ENCODE data around the gene SRC.
"Not testable (repeated sequence)": the region's sequence is repeated elsewhere in the genome, so short reads cannot be mapped to it uniquely, and the experiment has no call there.

The SRC gene

DNA sequence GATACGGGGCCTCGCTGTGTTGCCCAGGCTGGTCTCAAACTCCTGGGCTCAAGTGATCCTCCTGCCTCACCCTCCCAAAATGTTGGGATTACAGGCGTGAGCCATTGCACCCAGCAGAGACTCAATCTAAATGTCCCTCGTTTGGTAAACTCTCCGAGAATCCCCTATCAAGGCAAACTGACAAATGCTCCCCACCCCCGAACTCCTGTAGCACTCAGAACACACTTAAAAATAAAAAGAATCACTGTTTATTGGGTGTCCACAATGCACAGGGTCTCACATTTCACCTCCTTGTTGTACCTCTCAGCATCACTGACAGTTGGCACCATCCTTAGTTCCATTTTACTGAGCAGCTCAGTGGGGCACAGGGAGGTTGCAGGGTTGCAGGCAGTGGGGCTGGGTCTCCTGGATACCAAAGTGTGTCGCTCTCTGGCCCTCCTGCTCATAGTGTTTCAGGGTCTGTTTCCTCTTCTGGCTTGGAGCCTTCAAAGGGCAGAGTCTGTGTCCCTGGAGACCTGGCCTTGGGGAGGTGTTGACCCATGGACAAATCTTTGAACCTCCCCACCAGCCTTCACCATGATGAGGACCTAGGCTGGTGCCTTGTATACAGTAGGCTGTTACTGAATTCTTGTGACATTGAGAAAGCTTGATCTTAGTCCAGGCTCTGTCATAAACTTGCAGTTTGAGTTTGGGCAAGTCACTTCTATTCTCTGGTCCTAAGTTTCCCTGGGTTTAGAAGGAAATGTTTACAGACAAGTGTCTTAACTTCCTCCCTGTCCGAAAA lies 8.5 kb upstream of the SRC start:
- DNase-seq = no peak

DNA sequence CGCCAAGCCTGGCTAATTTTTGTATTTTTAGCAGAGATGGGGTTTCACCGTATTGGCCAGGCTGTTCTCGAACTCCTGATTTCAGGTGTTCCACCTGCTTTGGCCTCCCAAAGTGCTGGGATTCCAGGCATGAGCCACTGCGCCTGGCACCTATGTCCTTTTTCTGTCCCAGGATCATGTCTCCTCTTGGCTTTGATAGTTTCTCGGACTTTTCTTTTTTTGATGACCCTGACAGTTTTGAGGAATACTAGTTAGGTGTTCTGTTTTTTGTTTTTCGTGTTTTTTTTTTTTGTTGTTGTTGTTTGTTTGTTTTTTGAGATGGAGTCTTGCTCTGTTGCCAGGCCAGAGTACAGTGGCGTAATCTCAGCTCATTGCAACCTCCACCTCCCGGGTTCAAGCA lies 7.6 kb upstream of the SRC start:
- not testable (repeated sequence) for DNase-seq

DNA sequence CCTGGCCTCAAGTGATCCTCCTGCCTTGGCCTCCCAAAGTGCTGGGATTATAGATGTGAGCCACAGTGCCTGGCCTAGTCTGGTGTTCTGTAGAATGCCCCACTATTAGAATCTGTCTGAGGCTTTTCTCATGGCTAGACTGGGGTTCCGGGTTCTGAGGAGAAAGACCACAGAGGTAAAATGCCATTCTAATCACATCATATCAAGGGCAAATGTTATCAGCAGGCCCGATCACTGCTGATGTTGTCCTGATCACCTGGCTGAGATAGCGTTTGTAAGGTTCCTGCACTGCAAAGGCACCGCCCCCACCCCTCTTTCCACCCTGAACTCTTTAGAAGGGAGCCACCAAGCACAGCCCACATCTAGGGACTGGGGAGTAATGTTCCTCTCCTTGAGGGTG lies 6.7 kb upstream of the SRC start:
- no peak for DNase-seq

DNA sequence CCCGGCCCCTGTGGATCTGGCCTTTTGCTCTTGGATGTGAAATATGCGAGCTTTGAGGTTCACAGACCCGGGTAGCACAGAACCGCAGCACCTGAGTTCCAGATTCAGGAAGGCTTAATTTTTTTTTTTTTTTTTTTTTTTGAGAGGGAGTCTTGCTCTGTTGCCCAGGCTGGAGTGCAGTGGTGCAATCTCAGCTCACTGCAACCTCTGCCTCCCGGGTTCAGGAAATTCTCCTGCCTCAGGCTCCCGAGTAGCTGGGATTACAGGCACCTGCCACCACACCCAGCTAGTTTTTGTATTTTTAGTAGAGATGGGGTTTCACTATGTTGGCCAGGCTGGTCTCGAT lies 6.2 kb upstream of the SRC start:
- not testable (repeated sequence) for DNase-seq

DNA sequence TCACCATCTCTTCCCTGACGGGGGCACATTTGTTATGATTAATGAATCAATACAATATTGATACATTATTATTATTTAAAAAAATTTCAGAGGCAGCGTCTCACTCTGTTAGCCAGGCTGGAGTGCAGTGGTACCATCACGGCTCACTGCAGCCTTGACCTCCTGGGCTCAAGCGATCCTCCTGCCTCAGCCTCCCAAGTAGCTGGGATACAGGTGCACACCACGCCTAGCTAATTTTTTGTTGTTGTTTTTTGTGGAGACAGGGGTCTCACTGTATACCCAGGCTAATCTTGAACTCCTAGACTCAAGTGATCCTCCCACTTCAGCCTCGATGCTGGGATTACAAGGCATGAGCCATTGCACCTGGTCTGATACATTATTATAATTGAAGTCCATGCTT lies 4.9 kb upstream of the SRC start:
- no peak for DNase-seq

DNA sequence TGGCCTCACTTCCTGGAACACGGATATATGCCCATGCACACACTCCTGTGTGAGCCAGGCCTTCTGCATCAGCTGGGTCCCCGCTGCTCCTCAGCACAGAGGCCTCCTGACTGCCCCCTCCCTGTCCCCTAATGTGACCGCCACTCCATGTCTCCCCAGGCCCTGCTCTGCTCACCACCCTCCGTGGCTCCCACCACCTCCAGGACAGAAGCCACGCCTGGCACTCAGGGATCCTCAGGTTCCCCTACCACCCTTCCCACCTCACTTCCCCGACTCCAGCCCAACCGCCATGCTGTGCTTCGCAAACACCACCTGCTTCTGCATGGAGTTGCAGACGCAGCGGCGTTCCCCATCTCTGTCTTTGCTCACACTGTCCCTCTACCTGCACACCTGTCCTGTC lies 4.3 kb upstream of the SRC start:
- DNase-seq = no peak

DNA sequence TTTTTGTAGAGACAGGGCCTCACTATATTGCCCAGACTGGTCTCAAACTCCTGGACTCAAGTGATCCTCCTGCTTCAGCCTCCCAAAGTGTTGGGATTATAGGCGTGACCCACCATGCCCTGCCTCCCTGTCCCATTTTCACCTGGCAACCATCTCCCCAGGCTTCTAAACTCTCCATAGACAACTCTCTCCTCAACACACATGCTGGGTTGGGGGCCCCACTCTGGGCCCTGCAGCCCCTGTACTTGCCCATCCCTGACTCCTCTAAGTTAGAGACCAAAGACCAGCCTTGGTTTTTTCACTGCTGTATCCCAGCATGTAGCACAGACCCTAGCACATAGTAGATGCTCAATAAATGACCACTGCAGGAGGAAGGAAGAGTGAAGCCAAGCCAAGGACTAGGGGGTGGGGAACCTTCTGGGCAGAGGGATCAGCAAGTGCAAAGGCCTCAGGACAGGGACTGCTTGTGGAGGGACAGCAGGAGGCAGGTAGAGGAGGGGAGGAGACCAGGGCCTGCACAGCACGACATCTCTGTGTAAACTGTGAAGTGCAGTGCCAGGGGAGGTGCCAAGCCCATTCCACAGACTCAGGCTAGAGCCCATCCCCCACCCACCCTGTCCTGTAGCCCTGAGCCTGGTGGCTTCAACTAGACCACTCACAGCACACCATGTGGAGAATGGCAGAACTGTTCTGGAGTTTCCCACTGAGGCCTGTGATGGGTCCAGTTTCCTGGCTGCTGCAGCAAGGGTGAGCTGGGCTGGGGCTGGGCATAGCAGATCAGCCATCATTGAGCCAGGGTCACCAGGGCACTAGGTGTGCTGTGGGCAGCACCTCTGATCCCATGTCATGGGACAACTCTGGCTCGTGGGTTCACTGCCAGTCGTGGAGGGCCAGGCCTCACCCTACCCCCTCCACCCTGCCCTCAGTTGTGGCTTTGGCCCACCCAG lies 3.4 kb upstream of the SRC start:
- no peak for DNase-seq

DNA sequence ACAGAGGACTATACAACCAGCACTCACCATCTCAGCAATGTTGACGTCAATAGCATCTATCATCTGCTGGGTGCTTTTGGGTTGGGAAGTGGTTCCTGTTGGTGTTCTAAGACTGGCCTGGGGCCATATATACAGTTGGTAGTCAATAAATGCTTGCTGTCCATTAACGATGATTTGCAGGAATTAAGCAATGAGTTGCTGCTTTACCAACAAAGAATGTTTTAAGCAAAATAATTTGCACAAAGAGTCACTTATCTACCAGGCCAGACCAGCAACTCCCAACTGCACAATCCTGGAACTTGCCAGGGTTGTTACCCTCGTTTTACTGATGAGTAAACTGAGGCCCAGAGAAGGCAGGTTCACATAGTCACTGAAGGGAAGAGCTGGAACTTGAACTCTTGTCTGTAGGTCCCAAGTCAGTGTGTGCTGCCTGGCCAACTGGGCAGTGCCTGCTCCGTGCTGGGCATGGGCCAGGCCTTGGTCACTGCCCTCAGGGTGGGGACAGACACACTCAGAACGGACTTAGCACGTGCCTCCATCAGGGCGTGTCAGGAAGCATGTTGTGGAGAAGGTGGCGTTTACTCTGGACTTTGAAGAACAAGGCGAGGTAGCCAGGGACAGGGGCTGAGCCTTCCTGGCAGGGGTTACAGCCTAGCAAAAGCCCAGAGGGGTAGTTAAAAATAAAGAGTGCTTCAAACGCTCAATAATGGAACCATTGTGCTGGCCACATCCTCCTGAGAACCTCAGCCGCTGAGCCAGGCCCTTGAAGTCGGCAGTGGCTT lies 2.5 kb upstream of the SRC start:
- DNase-seq = no peak

DNA sequence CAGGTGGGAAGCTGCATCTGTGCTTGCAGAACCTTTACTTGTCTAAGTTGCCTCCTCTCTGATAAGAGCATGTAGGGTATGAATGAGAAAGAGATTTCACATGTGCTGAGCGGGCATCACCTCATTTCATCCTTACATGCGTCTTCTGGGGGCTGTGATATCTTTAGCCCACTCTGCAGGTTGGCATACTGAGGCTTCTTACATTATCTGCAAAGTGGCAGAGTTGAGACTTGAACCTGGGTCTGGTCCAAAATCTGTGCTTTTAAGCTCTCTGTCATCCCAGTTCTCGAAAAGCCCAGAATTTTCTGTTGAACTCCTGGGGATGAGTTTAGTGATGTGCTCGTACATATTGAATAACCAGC lies 2.0 kb upstream of the SRC start:
- no peak for DNase-seq

DNA sequence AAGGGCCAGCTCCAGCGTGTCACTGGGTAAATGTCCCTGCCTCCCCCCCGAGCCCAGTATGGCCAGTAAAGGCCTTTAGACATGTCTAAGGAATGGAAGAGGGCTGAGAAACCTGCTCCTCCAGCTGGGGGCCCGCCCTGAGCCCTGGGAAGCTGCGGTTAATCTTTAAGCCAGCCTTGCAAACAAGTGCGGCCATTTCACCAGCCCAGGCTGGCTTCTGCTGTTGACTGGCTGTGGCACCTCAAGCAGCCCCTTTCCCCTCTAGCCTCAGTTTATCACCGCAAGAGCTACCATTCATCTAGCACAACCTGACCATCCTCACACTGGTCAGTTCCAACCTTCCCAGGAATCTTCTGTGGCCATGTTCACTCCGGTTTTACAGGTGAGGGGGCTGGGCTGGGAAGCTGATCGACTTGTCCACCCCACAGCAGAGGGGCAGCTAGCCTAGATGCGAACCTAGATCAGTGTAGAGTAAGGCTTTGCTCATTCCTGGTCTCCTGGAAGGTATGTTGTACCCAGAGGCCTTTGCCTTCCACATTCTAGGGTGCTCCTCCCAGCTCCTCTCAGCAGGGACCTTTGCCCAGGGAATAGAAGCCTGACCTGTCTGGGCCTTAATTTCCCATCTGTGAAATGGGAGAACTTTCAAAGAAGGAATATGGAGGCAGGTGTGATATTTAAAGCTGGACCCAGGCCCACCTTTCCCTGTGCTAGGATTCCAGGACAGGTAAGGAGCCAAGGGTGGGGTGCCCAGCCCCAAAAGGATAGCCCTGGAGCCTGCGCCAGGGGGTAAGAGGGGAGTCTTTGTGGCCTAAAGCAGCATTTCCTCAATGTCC lies 1.2 kb upstream of the SRC start:
- no peak for DNase-seq

DNA sequence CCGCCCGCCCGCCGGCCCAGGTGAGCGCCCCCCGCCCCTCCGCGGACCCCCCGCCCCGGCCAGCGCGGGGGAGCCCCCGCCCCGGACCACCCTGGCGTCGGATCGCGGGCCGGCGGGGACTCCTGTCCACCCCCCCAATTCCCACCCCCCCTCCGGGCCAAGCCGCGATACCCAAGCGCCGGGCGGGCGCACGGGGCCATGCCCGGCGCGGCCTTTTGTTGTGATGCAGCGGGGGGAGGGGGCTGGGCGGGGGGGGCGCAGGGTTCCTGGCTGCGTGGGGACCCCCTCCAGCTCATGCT lies 245 bp downstream of the SRC start:
- no peak for DNase-seq

DNA sequence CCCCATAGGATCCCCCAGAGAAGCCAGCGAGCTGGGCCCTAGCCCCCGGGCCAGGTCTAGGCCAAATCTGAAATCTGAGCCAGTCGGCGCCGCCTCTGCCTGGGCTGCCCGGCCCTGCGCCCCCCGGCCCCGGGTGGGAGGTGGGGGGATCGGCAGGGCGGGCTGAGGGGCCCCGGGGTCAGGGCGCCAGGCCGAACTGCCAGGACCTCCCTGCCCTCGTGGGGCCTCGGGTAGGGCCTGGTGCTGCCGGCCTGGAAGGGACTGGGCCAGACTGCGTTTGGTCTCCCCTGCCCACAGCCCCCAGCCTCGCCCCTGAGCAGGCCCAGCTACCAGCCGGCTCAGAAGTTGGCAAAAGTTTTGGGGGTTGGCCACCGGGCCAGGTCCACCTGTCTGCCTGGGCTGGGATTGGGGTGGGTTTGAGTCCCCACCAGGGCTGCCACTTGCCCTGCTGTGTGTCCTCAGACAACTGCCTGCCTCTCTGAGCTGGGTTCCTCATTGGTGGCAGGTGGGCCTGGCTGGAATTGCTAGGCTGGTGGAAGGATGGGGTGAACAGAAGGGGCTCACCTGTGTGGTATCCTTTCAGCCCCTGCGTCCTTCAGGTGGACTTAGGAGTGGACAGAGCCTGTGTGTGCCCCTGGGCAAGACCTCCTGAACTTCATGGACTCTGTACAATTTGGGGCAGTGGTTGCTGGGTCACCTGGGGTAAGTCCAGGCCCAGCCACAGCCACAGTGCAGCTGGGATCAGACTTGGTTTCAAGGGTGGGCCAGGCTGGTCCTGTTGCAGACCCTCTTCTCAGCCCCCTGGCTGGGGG lies 801 bp downstream of the SRC start:
- DNase-seq = no peak

DNA sequence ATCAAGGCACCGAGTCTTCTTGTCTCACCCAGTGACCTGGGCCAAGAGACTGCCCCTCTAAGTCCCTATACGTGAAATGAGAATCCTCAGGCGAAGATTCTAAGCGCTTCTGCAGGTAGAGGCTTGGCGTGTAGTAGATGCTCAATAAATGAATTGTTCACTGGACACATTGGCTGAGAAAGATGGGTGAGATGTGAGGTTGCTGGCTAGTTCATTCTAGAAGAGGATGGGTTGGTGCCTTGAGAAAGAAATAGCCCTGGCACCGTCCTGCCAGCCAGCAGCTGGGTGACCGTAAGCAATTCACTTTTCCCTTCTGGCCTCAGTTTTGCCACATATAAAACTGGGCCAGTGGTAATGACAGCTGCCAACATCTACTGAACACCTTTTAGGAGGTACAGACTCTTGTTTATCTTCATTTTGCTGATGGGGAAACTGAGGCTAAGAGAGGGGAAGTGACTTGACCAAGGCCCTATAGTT lies 1.4 kb downstream of the SRC start:
- no peak for DNase-seq

DNA sequence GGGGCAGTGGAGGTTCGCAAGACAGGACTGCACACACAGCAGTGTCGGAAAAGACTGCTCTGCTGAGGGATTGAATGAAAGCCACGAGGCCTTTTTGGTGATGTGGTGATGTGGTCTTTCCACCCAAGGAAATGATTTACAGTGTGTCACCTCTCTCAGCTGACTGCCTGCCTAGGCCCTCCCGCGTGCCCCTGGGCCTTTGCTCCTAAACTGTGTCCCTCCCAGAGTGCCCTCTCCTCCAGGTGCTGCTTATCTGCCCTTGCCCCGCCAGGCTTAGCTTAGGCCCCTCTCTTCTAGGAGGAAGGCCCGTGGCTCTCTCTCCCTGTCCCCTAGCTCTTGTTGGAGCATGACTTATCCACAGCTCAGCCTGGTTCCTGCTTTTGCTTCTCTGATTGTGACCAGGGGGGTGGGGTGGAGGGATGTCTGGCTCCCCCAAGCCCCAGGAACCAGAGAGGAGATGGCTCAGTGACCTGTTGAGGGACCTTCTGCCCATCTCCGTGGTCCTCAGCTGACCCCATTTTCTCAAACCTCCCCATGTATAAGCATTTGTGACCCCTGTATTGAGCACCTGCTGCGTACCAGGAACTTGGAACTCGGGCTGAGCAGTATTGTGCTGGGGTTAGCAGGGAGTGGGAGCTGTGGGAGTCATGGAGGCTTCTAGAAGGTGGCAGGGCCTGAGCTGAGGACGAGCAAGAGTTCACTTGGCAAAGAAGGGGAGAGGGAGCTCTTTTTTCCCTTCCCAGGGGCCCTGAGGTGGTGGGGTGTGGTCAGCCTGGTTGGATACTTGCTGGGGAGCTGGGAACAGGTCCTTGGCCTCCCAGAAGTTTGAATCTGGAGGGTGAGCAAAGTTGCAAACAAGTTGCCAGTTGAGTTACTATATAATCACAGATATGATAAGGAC lies 2.2 kb downstream of the SRC start:
- no peak for DNase-seq

DNA sequence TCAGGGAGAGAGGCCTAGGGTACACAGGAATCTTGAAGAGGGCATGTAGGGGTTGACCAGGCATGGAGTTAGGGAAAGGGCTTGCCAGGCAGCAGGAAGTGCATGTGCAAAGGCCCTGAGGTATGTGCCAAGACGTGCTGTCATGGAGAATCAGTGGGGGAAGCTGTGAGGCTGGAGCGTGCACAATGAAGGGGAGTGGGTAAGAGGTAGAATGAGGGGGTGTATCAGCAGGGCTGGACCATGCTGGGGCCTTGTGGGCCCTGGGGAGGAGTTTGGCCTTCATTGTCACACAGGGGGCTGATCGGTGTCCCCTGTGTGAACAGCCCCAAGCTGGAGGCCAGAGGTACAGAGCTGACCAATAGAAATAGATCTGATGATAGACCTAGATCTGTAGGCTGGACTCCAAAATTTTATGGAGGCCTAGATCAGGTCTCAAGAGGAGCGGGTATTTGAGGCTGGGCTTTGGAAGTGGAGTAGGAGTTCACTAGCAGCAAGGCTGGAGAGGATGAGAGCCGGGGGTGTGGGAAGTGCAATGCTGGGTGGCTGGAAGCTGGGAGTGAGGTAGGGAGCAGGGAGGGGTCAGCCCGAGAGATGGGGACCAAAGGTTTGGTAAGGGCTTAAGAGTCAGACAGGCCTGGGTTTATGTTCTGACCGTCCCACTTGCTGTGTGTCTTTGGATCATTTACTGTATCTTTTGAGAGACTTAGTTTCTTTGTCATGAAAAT lies 3.0 kb downstream of the SRC start:
- no peak for DNase-seq

DNA sequence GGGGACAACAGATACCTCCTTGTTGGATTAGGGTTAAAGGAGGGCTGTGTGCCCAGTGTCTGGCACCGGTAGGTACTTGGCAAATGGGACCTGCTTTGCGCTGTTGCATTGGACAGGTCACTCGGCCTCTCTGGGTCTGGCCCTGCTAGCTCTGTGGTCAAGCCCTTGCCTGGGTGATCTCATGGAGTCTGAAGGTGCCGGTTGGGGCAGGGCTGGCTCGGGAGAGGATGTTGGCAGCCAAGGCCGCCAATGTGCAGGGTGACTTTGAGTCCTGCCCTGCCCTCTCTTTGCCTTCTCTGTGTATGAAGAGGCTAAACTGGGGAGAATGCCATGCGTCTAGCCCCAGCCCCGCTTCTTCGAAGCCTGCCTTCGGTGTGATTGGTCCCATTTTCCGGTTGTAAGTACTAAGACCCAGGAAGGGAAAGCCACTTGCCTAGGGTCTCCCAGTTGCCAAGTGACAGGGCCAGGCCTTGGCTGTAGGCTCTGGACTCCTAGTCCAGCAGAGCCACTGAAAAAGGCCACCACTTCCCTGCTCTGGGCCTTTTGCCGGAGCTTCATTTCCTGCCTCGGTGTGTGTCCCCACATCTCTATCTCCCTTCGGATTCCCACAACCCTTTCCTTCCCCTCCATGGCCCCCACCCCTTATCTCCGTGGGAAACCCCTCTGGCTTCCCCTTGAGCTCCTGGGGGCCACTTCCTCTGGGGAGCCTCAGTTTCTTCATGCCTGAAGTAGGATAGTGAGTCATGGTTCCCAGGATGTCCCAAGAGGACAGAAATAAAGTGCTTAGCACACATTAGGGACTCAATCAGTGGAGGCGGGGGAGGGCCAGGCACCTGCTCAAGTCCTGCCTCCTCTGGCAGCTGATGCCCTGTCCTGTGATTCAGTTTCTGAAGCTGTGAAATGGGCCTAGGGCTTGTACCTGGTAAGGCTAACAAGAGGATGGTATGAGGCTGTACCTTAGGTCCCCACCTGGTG lies 3.9 kb downstream of the SRC start:
- DNase-seq = no peak

DNA sequence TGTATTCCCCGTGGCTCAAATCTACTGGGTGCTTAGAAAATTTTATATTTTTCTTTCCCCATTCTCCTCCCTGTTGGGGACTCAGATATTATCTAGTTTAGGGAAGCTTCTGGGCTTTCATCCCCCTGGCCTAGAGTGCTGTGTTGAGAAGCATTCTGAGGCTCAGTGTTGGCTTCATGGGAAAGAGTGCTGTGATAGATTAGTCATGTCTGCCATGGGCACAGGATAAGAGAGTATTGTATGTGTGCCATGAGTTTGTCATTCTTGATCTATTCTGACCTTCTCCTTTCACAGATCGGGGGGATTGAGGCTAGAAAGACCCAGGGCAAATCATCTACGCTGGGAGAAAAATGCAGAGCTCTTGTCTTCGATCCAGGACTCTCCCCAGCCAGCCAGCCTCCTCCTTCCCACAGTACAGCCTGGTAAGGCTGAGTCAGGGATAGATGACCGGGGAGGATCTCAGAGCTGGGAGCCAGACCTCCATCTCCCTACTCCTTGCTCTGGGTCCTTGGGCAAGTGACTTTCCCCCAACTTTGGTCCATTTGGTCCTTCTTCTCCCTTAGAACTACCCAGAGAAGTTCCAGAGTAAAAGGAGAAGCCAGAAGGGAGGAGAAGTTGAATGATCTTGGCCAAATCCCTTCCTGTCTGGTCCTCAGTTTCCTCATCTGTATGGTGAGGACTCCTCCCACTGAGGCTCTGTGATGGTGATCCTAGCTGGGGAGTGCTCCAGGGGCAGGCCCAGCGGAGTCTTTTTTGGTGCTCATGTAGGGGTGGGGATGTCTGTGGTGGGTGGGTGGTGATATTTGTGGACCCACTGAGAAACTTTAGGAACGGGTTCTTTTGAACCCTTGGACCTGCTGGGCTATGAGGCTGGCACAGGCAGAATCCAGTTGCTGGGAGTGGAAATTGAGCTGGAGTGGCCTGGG lies 5.0 kb downstream of the SRC start:
- DNase-seq = no peak
